Caco-2 (cell line): ENCODE data around the gene NOP14. TPM values are rescaled to one million over a fixed set of nuclear protein-coding genes. Genes with fewer than 3 reads are reported as not detected.

ENCODE experiments used
- BruUV-seq: library from RNA; stranded (reverse); fragments of 400-500 nt; replicated peaks from 2 replicates; lab custom pipeline; 2021; lab: Mats Ljungman, UMichigan
- CTCF ChIA-PET: fragments of 300-600 bp; sonication (Branson Sonifier 250); formaldehyde crosslinking; loops from one replicate; lab custom pipeline; 2022; ENCODE audit warnings: antibody characterized with exemption; lab: Charles Lee
- POLR2A ChIA-PET: fragments of 300-600 bp; sonication (Branson Sonifier 250); formaldehyde crosslinking; loops from one replicate; lab custom pipeline; 2022; ENCODE audit warnings: antibody characterized with exemption; lab: Charles Lee
- DNase-seq, 2 experiments: peaks; one replicate each; pipeline versions ENCODE4 v3.0.0 to v3.0.0-alpha.2; 2020 to 2022
- H3K27me3 ChIP-seq: replicated peaks from 2 replicates; pipeline ENCODE4 v1.6.0; 2011; ENCODE audit warnings: low read length; ENCODE audit not compliant: control insufficient read depth, insufficient read depth
- H3K36me3 ChIP-seq: 2 replicates; pipeline ENCODE4 v1.5.1; 2011; ENCODE audit warnings: low read length; ENCODE audit not compliant: control insufficient read depth, insufficient read depth
- H3K4me1 ChIP-seq: fragments of 250-450 bp; sonication (Bioruptor Pico); 2 replicates; pipeline ENCODE4 v1.5.1; 2020; ENCODE audit warnings: mild to moderate bottlenecking
- H3K4me3 ChIP-seq: 2 replicates; pipeline ENCODE4 v1.5.1; 2011; ENCODE audit warnings: low read depth, mild to moderate bottlenecking, control low read depth, low read length
- H3K9me3 ChIP-seq: fragments of 250-450 bp; sonication (Bioruptor Pico); 2 replicates; pipeline ENCODE4 v1.5.1; 2020; ENCODE audit warnings: mild to moderate bottlenecking, moderate library complexity
- H3K27ac Mint-ChIP-seq: one replicate; pipeline ENCODE4 v1.8.0; 2022; ENCODE audit warnings: mixed read lengths; ENCODE audit not compliant: unreplicated experiment
- H3K27me3 Mint-ChIP-seq: one replicate; pipeline ENCODE4 v1.8.0; 2022; ENCODE audit warnings: mixed read lengths; ENCODE audit not compliant: insufficient read depth, unreplicated experiment
- H3K36me3 Mint-ChIP-seq: one replicate; pipeline ENCODE4 v1.8.0; 2022; ENCODE audit warnings: mild to moderate bottlenecking, mixed read lengths; ENCODE audit not compliant: insufficient read depth, unreplicated experiment
- H3K4me1 Mint-ChIP-seq: one replicate; pipeline ENCODE4 v1.8.0; 2022; ENCODE audit warnings: low read depth, mixed read lengths; ENCODE audit not compliant: unreplicated experiment
- H3K4me3 Mint-ChIP-seq: one replicate; pipeline ENCODE4 v1.8.0; 2022; ENCODE audit warnings: mild to moderate bottlenecking, moderate library complexity, mixed read lengths; ENCODE audit not compliant: unreplicated experiment
- H3K9me3 Mint-ChIP-seq: one replicate; pipeline ENCODE4 v1.8.0; 2022; ENCODE audit warnings: mixed read lengths; ENCODE audit not compliant: unreplicated experiment
- intact Hi-C: fragments of 100-400 bp; cut with micrococcal nuclease; formaldehyde crosslinking; loops from one replicate; pipeline ENCODE4 v1.10.0; 2022; ENCODE audit not compliant: unreplicated experiment
- total RNA-seq: library from RNA; stranded (reverse); gene quantifications from 2 replicates; pipeline ENCODE4 v1.2.3, GENCODE V29; 2022
- TF ChIP-seq, protein P1 (sequence below), 2 experiments: fragments of 200-600 bp in 1 of 2; IDR thresholded peaks; 1 replicate in 1 of 2; 2 replicates in 1 of 2; pipeline versions ENCODE4 v1.5.1 to v1.8.0; 2011 to 2022; ENCODE audit warnings: antibody characterized with exemption in 1 of 2, control low read depth in 1 of 2, inconsistent platforms in 1 of 2, low read depth in 1 of 2, low read length in 1 of 2, mild to moderate bottlenecking in 1 of 2, moderate library complexity in 1 of 2; ENCODE audit not compliant: insufficient read depth in 1 of 2, severe bottlenecking in 1 of 2, unreplicated experiment in 1 of 2

Gene NOP14
- total RNA-seq, 1 experiment from 2014 or later, result 55.2 TPM

DNA sequence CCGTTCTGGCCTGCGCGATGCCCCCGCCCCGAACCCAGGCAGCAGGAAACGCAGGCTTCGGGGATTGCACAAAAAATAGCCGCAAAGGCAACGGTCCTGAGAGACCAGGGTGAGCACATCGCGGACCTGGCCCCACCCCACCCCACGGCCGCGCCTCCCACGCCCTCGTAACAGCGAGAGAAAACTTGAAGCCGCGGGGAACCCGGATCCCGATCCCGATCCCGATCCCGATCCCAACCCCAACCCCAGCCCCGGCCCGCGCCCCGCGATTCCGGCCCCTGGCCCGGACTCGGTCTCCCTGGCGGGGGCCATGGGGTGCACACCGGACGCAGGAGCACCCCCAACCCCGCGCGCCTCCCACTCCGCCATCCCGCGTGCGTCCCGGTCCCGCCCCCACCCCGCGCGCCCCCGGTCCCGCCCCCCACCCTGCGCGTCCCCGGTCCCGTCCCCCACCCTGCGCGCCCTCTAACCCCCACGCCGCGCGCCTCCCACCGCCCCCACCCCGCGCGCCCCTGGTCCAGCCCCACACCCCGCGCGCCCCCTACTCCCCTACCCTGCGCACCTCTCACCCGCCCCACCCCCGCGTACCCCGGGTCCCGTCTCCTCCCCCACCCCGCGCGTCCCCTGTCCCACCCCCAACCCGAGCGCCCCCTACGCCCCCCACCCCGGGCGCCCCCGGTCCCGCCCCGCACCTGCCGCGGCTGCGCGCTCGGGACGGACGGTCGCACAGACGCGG lies 29.0 kb downstream of the NOP14 start:
- H3K36me3 Mint-ChIP-seq, result peaks cover 77% of the 10 kb centered on the region
- TF ChIP-seq, protein P1, sequence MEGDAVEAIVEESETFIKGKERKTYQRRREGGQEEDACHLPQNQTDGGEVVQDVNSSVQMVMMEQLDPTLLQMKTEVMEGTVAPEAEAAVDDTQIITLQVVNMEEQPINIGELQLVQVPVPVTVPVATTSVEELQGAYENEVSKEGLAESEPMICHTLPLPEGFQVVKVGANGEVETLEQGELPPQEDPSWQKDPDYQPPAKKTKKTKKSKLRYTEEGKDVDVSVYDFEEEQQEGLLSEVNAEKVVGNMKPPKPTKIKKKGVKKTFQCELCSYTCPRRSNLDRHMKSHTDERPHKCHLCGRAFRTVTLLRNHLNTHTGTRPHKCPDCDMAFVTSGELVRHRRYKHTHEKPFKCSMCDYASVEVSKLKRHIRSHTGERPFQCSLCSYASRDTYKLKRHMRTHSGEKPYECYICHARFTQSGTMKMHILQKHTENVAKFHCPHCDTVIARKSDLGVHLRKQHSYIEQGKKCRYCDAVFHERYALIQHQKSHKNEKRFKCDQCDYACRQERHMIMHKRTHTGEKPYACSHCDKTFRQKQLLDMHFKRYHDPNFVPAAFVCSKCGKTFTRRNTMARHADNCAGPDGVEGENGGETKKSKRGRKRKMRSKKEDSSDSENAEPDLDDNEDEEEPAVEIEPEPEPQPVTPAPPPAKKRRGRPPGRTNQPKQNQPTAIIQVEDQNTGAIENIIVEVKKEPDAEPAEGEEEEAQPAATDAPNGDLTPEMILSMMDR (IDR thresholded peaks at IDR 0.05; ENCODE audit: insufficient read depth in 1 of 2, low read depth in 1 of 2, low read length in 1 of 2, severe bottlenecking in 1 of 2, unreplicated experiment in 1 of 2), result no peak

DNA sequence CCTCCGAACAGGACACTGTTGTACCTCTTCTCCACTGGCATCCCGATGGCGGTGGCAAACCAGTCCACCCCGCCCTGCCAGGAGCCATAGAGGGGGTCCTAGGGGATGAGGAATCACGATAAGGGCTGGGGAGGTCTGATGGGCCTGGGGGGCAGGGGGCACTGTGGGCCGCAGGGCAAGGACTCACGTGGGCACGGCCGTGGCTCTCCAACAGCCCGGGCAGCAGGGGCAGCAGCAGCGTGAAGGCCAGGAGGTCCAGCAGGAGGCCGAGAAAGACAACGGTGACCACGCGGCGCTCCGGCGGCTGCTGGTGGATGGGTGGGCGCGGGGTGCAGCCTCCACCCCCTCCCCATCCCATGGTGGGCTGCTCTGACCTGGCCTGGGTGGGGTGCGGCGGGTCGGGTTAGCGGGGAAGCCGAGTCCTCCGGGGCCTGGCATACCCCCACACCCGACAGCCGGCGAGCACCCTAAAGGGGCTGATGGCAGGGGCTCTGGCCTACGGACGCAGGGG lies 29.6 kb downstream of the NOP14 start:
- no peaks in the 10 kb centered on the region for H3K27me3 Mint-ChIP-seq
- Histone ChIP-seq H3K4me1 (peaks cover 14% of the 10 kb centered on the region), H3K36me3 (no peaks in the 10 kb centered on the region), H3K9me3 (no peaks in the 10 kb centered on the region), H3K4me3 (peak overlapping the region; percentile 97), H3K27me3 (no peaks in the 10 kb centered on the region)
- TF ChIP-seq, protein P1 (IDR thresholded peaks at IDR 0.05; ENCODE audit: insufficient read depth in 1 of 2, low read depth in 1 of 2, low read length in 1 of 2, severe bottlenecking in 1 of 2, unreplicated experiment in 1 of 2), result no peak
- BruUV-seq, result no TSS peak
- intact Hi-C loops, result no loop called here
- CTCF ChIA-PET, result no interaction called here
- POLR2A ChIA-PET, result no interaction called here
- DNase-seq, result peak in 1 of 2 experiments; percentile 27
- H3K27ac Mint-ChIP-seq, result peak overlapping the region; percentile 82
- H3K4me3 Mint-ChIP-seq, result peak overlapping the region; percentile 74
- H3K9me3 Mint-ChIP-seq, result no peaks in the 10 kb centered on the region
- no peaks in the 10 kb centered on the region for H3K4me1 Mint-ChIP-seq
- peaks cover 77% of the 10 kb centered on the region for H3K36me3 Mint-ChIP-seq

More for the DNA sequence above, 29.0 kb downstream of the NOP14 start:
- DNase-seq, result peak; percentile 36 to 45
- no TSS peak for BruUV-seq
- peak overlapping the region; percentile 75 for H3K4me3 Mint-ChIP-seq
- no peaks in the 10 kb centered on the region for H3K9me3 Mint-ChIP-seq
- H3K27me3 Mint-ChIP-seq, result no peaks in the 10 kb centered on the region
- Histone ChIP-seq H3K36me3 (peaks cover 2% of the 10 kb centered on the region; the same call in 1 of the 2 replicates), H3K4me3 (peak overlapping the region; percentile 97), H3K9me3 (no peaks in the 10 kb centered on the region), H3K4me1 (peaks cover 14% of the 10 kb centered on the region), H3K27me3 (no peaks in the 10 kb centered on the region)
- no peak overlapping the region for H3K27ac Mint-ChIP-seq
- ChIA-PET CTCF (no interaction called here), POLR2A (no interaction called here)
- no peaks in the 10 kb centered on the region for H3K4me1 Mint-ChIP-seq
- intact Hi-C loops, result no loop called here

DNA sequence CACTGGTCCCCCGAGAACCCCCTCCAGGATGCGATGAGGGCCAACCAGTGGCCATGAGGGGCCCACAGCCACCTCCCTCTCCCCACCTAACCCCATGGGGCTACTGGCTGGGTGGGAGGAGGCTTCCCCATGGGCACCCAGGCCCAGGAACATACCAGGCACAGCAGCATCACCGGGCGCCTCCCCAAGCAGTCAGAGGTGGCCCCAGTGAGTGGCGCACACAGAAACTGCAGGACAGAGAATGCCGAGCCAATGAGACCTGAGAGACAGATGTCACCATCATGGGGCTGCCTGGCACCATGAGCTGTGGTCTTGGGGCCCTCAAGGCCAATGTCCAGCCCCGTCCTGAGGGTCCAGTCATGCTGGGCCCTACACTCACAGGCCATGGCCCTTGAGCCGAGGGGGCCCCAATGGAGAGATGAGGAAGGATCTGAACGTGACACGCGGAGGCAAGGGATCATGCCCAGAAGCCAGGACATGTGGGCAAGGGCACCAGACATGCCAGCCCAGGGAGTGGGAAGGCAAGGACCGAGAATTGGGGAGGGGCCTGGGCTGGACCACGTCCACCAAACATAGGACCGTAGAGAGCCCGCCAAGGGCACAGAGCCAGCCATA lies 30.1 kb downstream of the NOP14 start:
- H3K36me3 ChIP-seq, result no peaks in the 10 kb centered on the region
- H3K9me3 ChIP-seq, result no peaks in the 10 kb centered on the region
- no peaks in the 10 kb centered on the region for H3K9me3 Mint-ChIP-seq
- H3K4me3 Mint-ChIP-seq, result peak overlapping the region; percentile 74
- H3K27ac Mint-ChIP-seq, result peak overlapping the region; percentile 82
- intact Hi-C loops, result no loop called here
- no peaks in the 10 kb centered on the region for H3K27me3 ChIP-seq
- TF ChIP-seq, protein P1 (IDR thresholded peaks at IDR 0.05; ENCODE audit: insufficient read depth in 1 of 2, low read depth in 1 of 2, low read length in 1 of 2, severe bottlenecking in 1 of 2, unreplicated experiment in 1 of 2), result no peak
- ChIA-PET CTCF (no interaction called here), POLR2A (no interaction called here)
- TSS peak; percentile 9 for BruUV-seq
- no peaks in the 10 kb centered on the region for H3K27me3 Mint-ChIP-seq
- H3K4me1 ChIP-seq, result peaks cover 14% of the 10 kb centered on the region
- H3K4me3 ChIP-seq, result no peak overlapping the region
- H3K36me3 Mint-ChIP-seq, result peaks cover 81% of the 10 kb centered on the region
- peak in 1 of 2 experiments; percentile 40 for DNase-seq
- H3K4me1 Mint-ChIP-seq, result no peaks in the 10 kb centered on the region
